HepG2 (cell line): Measurements from ENCODE around the gene CH25H. TPM values are rescaled to one million over a fixed set of nuclear protein-coding genes. Genes with fewer than 3 reads are reported as not detected.

ENCODE experiments used
- CBFB ChIP-seq: sonication (generic); formaldehyde crosslinking; IDR thresholded peaks from 2 replicates; pipeline ENCODE4 v1.4.0; 2020; ENCODE audit warnings: missing genetic modification reagents
- GPN1 ChIP-seq: sonication (generic); formaldehyde crosslinking; IDR thresholded peaks from 2 replicates; pipeline ENCODE4 v1.5.1; 2020; ENCODE audit warnings: missing genetic modification reagents, borderline replicate concordance
- HMGA1 ChIP-seq: sonication (generic); formaldehyde crosslinking; conservative IDR thresholded peaks from 2 replicates; pipeline ENCODE4 v1.4.0; 2020; ENCODE audit warnings: missing genetic modification reagents
- REL ChIP-seq: sonication (generic); formaldehyde crosslinking; conservative IDR thresholded peaks from 2 replicates; pipeline ENCODE4 v1.8.0; 2022; ENCODE audit warnings: mild to moderate bottlenecking, missing genetic modification reagents, moderate library complexity
- ZNF737 ChIP-seq: sonication (generic); formaldehyde crosslinking; IDR thresholded peaks from 2 replicates; pipeline ENCODE4 v1.5.0; 2020; ENCODE audit warnings: missing genetic modification reagents, mild to moderate bottlenecking, borderline replicate concordance
- polyA plus RNA-seq, 8 experiments: library from polyadenylated mRNA; depleted of rRNA in 3 of 8; stranded (reverse) in 7 of 8; unstranded in 1 of 8; fragments of >200 nt; fragmentation: Illumina TruSeq in 4 of 8; extraction: Trizol in 4 of 8; gene quantifications; 2 replicates each; pipeline versions ENCODE4 v1.2.1 to v1.2.3, GENCODE V29; 2011 to 2016; ENCODE audit warnings: low read depth in 4 of 8, missing spikeins in 1 of 8, mixed read lengths in 1 of 8; ENCODE audit not compliant: insufficient read depth in 1 of 8
- total RNA-seq, 5 experiments: library from RNA; depleted of rRNA; stranded (reverse); fragments of >200 nt; fragmentation: Illumina TruSeq; extraction: Trizol; gene quantifications; 2 replicates each; pipeline ENCODE4 v1.2.3, GENCODE V29; 2016; ENCODE audit warnings: low read depth in 1 of 5
- TF ChIP-seq, protein P1 (sequence below): sonication (generic); formaldehyde crosslinking; IDR thresholded peaks from 2 replicates; pipeline ENCODE4 v1.4.0; 2020; ENCODE audit warnings: mild to moderate bottlenecking, missing genetic modification reagents
- TF ChIP-seq, protein P2 (sequence below): sonication (generic); formaldehyde crosslinking; IDR thresholded peaks from 2 replicates; pipeline ENCODE4 v1.5.1; 2020; ENCODE audit warnings: mild to moderate bottlenecking, missing genetic modification reagents, moderate library complexity
- TF ChIP-seq, protein P3 (sequence below): sonication (generic); formaldehyde crosslinking; IDR thresholded peaks from 2 replicates; pipeline ENCODE4 v1.4.0; 2020; ENCODE audit warnings: missing genetic modification reagents, borderline replicate concordance
- TF ChIP-seq, protein P4 (sequence below): sonication (generic); formaldehyde crosslinking; IDR thresholded peaks from 2 replicates; pipeline ENCODE4 v1.4.0; 2020; ENCODE audit warnings: missing genetic modification reagents, borderline replicate concordance
- TF ChIP-seq, protein P5 (sequence below): sonication (generic); formaldehyde crosslinking; IDR thresholded peaks from 2 replicates; pipeline ENCODE4 v1.4.0; 2020; ENCODE audit warnings: missing genetic modification reagents

The CH25H gene
- total and polyA plus RNA-seq, 2 of the 13 experiments (the other 11 are each of a cell fraction or from before 2014, with no cell fraction given) = not detected

DNA sequence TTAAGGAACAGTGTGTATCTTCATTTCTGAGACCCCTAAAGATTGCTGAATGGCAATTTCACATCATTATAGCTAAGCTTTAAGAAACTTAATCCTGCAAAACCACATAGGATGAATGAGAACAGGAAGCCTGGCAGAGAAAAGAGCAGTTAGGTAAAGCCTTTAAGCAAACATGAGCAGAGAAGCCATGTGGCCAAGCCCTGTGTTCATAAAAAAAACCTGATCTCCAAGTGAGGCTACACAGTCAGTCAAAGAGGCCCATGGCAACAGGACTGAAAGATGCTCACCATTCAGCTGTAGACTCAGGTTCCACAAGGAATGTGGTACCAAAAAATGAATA, 35.2 kb upstream of the CH25H start (continued):
- TF ChIP-seq, protein P1, sequence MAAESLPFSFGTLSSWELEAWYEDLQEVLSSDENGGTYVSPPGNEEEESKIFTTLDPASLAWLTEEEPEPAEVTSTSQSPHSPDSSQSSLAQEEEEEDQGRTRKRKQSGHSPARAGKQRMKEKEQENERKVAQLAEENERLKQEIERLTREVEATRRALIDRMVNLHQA (CRISPR knock-in tag) = no peak
- no peak for TF ChIP-seq REL
- TF ChIP-seq HMGA1 = no peak
- no peak for TF ChIP-seq GPN1 (CRISPR knock-in tag)
- TF ChIP-seq CBFB (CRISPR knock-in tag) = no peak
- no peak for TF ChIP-seq ZNF737
- TF ChIP-seq, protein P2, sequence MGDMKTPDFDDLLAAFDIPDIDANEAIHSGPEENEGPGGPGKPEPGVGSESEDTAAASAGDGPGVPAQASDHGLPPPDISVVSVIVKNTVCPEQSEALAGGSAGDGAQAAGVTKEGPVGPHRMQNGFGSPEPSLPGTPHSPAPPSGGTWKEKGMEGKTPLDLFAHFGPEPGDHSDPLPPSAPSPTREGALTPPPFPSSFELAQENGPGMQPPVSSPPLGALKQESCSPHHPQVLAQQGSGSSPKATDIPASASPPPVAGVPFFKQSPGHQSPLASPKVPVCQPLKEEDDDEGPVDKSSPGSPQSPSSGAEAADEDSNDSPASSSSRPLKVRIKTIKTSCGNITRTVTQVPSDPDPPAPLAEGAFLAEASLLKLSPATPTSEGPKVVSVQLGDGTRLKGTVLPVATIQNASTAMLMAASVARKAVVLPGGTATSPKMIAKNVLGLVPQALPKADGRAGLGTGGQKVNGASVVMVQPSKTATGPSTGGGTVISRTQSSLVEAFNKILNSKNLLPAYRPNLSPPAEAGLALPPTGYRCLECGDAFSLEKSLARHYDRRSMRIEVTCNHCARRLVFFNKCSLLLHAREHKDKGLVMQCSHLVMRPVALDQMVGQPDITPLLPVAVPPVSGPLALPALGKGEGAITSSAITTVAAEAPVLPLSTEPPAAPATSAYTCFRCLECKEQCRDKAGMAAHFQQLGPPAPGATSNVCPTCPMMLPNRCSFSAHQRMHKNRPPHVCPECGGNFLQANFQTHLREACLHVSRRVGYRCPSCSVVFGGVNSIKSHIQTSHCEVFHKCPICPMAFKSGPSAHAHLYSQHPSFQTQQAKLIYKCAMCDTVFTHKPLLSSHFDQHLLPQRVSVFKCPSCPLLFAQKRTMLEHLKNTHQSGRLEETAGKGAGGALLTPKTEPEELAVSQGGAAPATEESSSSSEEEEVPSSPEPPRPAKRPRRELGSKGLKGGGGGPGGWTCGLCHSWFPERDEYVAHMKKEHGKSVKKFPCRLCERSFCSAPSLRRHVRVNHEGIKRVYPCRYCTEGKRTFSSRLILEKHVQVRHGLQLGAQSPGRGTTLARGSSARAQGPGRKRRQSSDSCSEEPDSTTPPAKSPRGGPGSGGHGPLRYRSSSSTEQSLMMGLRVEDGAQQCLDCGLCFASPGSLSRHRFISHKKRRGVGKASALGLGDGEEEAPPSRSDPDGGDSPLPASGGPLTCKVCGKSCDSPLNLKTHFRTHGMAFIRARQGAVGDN (CRISPR knock-in tag) = no peak
- TF ChIP-seq, protein P3, sequence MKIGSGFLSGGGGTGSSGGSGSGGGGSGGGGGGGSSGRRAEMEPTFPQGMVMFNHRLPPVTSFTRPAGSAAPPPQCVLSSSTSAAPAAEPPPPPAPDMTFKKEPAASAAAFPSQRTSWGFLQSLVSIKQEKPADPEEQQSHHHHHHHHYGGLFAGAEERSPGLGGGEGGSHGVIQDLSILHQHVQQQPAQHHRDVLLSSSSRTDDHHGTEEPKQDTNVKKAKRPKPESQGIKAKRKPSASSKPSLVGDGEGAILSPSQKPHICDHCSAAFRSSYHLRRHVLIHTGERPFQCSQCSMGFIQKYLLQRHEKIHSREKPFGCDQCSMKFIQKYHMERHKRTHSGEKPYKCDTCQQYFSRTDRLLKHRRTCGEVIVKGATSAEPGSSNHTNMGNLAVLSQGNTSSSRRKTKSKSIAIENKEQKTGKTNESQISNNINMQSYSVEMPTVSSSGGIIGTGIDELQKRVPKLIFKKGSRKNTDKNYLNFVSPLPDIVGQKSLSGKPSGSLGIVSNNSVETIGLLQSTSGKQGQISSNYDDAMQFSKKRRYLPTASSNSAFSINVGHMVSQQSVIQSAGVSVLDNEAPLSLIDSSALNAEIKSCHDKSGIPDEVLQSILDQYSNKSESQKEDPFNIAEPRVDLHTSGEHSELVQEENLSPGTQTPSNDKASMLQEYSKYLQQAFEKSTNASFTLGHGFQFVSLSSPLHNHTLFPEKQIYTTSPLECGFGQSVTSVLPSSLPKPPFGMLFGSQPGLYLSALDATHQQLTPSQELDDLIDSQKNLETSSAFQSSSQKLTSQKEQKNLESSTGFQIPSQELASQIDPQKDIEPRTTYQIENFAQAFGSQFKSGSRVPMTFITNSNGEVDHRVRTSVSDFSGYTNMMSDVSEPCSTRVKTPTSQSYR (CRISPR knock-in tag) = no peak
- TF ChIP-seq, protein P4, sequence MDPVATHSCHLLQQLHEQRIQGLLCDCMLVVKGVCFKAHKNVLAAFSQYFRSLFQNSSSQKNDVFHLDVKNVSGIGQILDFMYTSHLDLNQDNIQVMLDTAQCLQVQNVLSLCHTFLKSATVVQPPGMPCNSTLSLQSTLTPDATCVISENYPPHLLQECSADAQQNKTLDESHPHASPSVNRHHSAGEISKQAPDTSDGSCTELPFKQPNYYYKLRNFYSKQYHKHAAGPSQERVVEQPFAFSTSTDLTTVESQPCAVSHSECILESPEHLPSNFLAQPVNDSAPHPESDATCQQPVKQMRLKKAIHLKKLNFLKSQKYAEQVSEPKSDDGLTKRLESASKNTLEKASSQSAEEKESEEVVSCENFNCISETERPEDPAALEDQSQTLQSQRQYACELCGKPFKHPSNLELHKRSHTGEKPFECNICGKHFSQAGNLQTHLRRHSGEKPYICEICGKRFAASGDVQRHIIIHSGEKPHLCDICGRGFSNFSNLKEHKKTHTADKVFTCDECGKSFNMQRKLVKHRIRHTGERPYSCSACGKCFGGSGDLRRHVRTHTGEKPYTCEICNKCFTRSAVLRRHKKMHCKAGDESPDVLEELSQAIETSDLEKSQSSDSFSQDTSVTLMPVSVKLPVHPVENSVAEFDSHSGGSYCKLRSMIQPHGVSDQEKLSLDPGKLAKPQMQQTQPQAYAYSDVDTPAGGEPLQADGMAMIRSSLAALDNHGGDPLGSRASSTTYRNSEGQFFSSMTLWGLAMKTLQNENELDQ (CRISPR knock-in tag) = no peak
- TF ChIP-seq, protein P5, sequence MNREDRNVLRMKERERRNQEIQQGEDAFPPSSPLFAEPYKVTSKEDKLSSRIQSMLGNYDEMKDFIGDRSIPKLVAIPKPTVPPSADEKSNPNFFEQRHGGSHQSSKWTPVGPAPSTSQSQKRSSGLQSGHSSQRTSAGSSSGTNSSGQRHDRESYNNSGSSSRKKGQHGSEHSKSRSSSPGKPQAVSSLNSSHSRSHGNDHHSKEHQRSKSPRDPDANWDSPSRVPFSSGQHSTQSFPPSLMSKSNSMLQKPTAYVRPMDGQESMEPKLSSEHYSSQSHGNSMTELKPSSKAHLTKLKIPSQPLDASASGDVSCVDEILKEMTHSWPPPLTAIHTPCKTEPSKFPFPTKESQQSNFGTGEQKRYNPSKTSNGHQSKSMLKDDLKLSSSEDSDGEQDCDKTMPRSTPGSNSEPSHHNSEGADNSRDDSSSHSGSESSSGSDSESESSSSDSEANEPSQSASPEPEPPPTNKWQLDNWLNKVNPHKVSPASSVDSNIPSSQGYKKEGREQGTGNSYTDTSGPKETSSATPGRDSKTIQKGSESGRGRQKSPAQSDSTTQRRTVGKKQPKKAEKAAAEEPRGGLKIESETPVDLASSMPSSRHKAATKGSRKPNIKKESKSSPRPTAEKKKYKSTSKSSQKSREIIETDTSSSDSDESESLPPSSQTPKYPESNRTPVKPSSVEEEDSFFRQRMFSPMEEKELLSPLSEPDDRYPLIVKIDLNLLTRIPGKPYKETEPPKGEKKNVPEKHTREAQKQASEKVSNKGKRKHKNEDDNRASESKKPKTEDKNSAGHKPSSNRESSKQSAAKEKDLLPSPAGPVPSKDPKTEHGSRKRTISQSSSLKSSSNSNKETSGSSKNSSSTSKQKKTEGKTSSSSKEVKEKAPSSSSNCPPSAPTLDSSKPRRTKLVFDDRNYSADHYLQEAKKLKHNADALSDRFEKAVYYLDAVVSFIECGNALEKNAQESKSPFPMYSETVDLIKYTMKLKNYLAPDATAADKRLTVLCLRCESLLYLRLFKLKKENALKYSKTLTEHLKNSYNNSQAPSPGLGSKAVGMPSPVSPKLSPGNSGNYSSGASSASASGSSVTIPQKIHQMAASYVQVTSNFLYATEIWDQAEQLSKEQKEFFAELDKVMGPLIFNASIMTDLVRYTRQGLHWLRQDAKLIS = no peak
